RKO (cell line): ENCODE measurements around the gene NOS1AP.

ENCODE experiments used
- DNase-seq: peaks from one replicate; pipeline ENCODE4 v3.0.0-alpha.2; 2016; ENCODE audit warnings: low spot score

NOS1AP gene

GRCh38 chr1:162220009-162220539, 150.6 kb downstream of the NOS1AP start:
- no peak for DNase-seq

GRCh38 chr1:162222014-162222413, 152.5 kb downstream of the NOS1AP start:
- DNase-seq, result no peak

GRCh38 chr1:162222730-162223129, 153.2 kb downstream of the NOS1AP start:
- DNase-seq, result no peak

- DNase-seq, result no peak
Observed at GRCh38 chr1:162223488-162223887, 154.0 kb downstream of the NOS1AP start.

GRCh38 chr1:162224267-162224666, 154.8 kb downstream of the NOS1AP start:
- no peak for DNase-seq

- no peak for DNase-seq
Observed at GRCh38 chr1:162228586-162228985, 159.1 kb downstream of the NOS1AP start.

GRCh38 chr1:162229549-162229948, 160.1 kb downstream of the NOS1AP start:
- DNase-seq, result no peak

GRCh38 chr1:162230096-162230495, 160.6 kb downstream of the NOS1AP start:
- no peak for DNase-seq

GRCh38 chr1:162230517-162230916, 161.0 kb downstream of the NOS1AP start:
- no peak for DNase-seq

GRCh38 chr1:162232034-162232711, 162.7 kb downstream of the NOS1AP start:
- no peak for DNase-seq

GRCh38 chr1:162233066-162233465, 163.6 kb downstream of the NOS1AP start:
- DNase-seq, result no peak

GRCh38 chr1:162233937-162234336, 164.4 kb downstream of the NOS1AP start:
- DNase-seq, result no peak

GRCh38 chr1:162234571-162234970, 165.1 kb downstream of the NOS1AP start:
- no peak for DNase-seq

- no peak for DNase-seq
Observed at GRCh38 chr1:162235241-162235800, 165.8 kb downstream of the NOS1AP start.

- DNase-seq, result no peak
Observed at GRCh38 chr1:162236201-162236600, 166.7 kb downstream of the NOS1AP start.

GRCh38 chr1:162236618-162237017, 167.1 kb downstream of the NOS1AP start:
- DNase-seq, result no peak

- no peak for DNase-seq
Observed at GRCh38 chr1:162240577-162240976, 171.1 kb downstream of the NOS1AP start.

GRCh38 chr1:162242804-162243203, 173.3 kb downstream of the NOS1AP start:
- no peak for DNase-seq

- peak; percentile 19 for DNase-seq
Observed at GRCh38 chr1:162248854-162249535, 179.5 kb downstream of the NOS1AP start.

GRCh38 chr1:162250004-162250730, 180.7 kb downstream of the NOS1AP start:
- DNase-seq, result no peak

GRCh38 chr1:162251102-162251501, 181.6 kb downstream of the NOS1AP start:
- no peak for DNase-seq

GRCh38 chr1:162252214-162252613, 182.7 kb downstream of the NOS1AP start:
- no peak for DNase-seq

GRCh38 chr1:162253790-162254189, 184.3 kb downstream of the NOS1AP start:
- no peak for DNase-seq
